Measurements from ENCODE around the gene CALML5. TPM values are rescaled to one million over a fixed set of nuclear protein-coding genes. Genes with fewer than 3 reads are reported as not detected.

Gene CALML5
- total RNA-seq, 1 experiment from 2014 or later = not detected

- POLR2A ChIA-PET (ENCODE audit: low non-redundant PET) = no interaction called here
- Histone ChIP-seq H3K27ac (ENCODE audit: low read depth, low read length, poor library complexity, severe bottlenecking) (no peak overlapping the region), H3K9me3 (ENCODE audit: low read depth, low read length, poor library complexity, severe bottlenecking) (no peaks in the 10 kb centered on the region), H3K4me3 (ENCODE audit: low read depth, low read length, poor library complexity, severe bottlenecking) (no peak overlapping the region), H3K36me3 (ENCODE audit: insufficient read depth, low read length, poor library complexity, severe bottlenecking) (no peaks in the 10 kb centered on the region), H3K4me1 (ENCODE audit: insufficient read depth, low read length, poor library complexity, severe bottlenecking) (no peaks in the 10 kb centered on the region), H3K27me3 (replicated peaks; ENCODE audit: insufficient read depth, low read depth, low read length, poor library complexity) (no peaks in the 10 kb centered on the region)
- BruUV-seq (replicated peaks) = no TSS peak
- intact Hi-C loops (cut with micrococcal nuclease; ENCODE audit: unreplicated experiment) = no loop called here
- DNase-seq (ENCODE audit: low spot score) = no peak
- no peak for TF ChIP-seq CTCF (conservative IDR thresholded peaks at IDR 0.05; ENCODE audit: low read depth, low read length)
- no peak for TF ChIP-seq EZH2 (IDR thresholded peaks at IDR 0.05; ENCODE audit: borderline replicate concordance, low read depth, low read length, poor library complexity, severe bottlenecking)
- CTCF ChIA-PET = no interaction called here
These were observed 14.1 kb downstream of the CALML5 start for GRCh38 chr10:5485290-5485689.

- Histone ChIP-seq H3K27ac (ENCODE audit: low read depth, low read length, poor library complexity, severe bottlenecking) (no peak overlapping the region), H3K27me3 (replicated peaks; ENCODE audit: insufficient read depth, low read depth, low read length, poor library complexity) (no peaks in the 10 kb centered on the region), H3K4me3 (ENCODE audit: low read depth, low read length, poor library complexity, severe bottlenecking) (no peak overlapping the region), H3K4me1 (ENCODE audit: insufficient read depth, low read length, poor library complexity, severe bottlenecking) (no peaks in the 10 kb centered on the region), H3K36me3 (ENCODE audit: insufficient read depth, low read length, poor library complexity, severe bottlenecking) (no peaks in the 10 kb centered on the region), H3K9me3 (ENCODE audit: low read depth, low read length, poor library complexity, severe bottlenecking) (no peaks in the 10 kb centered on the region)
- ChIA-PET POLR2A (ENCODE audit: low non-redundant PET) (no interaction called here), CTCF (no interaction called here)
- intact Hi-C loops (cut with micrococcal nuclease; ENCODE audit: unreplicated experiment) = no loop called here
- no TSS peak for BruUV-seq (replicated peaks)
- no peak for TF ChIP-seq CTCF (conservative IDR thresholded peaks at IDR 0.05; ENCODE audit: low read depth, low read length)
- DNase-seq (ENCODE audit: low spot score) = no peak
These were observed 15.2 kb downstream of the CALML5 start for GRCh38 chr10:5484205-5484604.

GRCh38 chr10:5482016-5482415 is 17.4 kb downstream of the CALML5 start:
- H3K9me3 ChIP-seq (ENCODE audit: low read depth, low read length, poor library complexity, severe bottlenecking) = no peaks in the 10 kb centered on the region
- TF ChIP-seq EZH2 (IDR thresholded peaks at IDR 0.05; ENCODE audit: borderline replicate concordance, low read depth, low read length, poor library complexity, severe bottlenecking) (no peak), CTCF (conservative IDR thresholded peaks at IDR 0.05; ENCODE audit: low read depth, low read length) (no peak)
- no peak overlapping the region for H3K4me3 ChIP-seq (ENCODE audit: low read depth, low read length, poor library complexity, severe bottlenecking)
- no peaks in the 10 kb centered on the region for H3K27me3 ChIP-seq (replicated peaks; ENCODE audit: insufficient read depth, low read depth, low read length, poor library complexity)
- ChIA-PET POLR2A (ENCODE audit: low non-redundant PET) (no interaction called here), CTCF (no interaction called here)
- H3K36me3 ChIP-seq (ENCODE audit: insufficient read depth, low read length, poor library complexity, severe bottlenecking) = no peaks in the 10 kb centered on the region
- H3K27ac ChIP-seq (ENCODE audit: low read depth, low read length, poor library complexity, severe bottlenecking) = no peak overlapping the region
- no TSS peak for BruUV-seq (replicated peaks)
- intact Hi-C loops (cut with micrococcal nuclease; ENCODE audit: unreplicated experiment) = no loop called here
- DNase-seq (ENCODE audit: low spot score) = no peak
- H3K4me1 ChIP-seq (ENCODE audit: insufficient read depth, low read length, poor library complexity, severe bottlenecking) = no peaks in the 10 kb centered on the region

Data from A673 (cell line).